GOT3 (cell line): ENCODE results near the gene ZBTB32.

Source experiments
- DNase-seq: peaks from one replicate; lab custom pipeline; 2025; ENCODE audit warnings: mixed read lengths; lab: John Stamatoyannopoulos, UW

The ZBTB32 gene

GRCh38 chr19:35736913-35737886, 32.8 kb downstream of the ZBTB32 start:
- no peak for DNase-seq

- no peak for DNase-seq
Measured at GRCh38 chr19:35738021-35738886, 33.9 kb downstream of the ZBTB32 start.

- DNase-seq: no peak
Measured at GRCh38 chr19:35738887-35739229, 34.5 kb downstream of the ZBTB32 start.

- DNase-seq: no peak
Measured at GRCh38 chr19:35739275-35740107, 35.1 kb downstream of the ZBTB32 start.

GRCh38 chr19:35740108-35740422, 35.7 kb downstream of the ZBTB32 start:
- no peak for DNase-seq

- peak; percentile 82 for DNase-seq
Measured at GRCh38 chr19:35740423-35741202, 36.3 kb downstream of the ZBTB32 start.

- no peak for DNase-seq
Measured at GRCh38 chr19:35741203-35741515, 36.8 kb downstream of the ZBTB32 start.

- DNase-seq: no peak
Measured at GRCh38 chr19:35742121-35742724, 37.9 kb downstream of the ZBTB32 start, which contains the start of gene IGFLR1. IGFLR1 (minus strand) TSS chr19:35742452; CDS start chr19:35741180, 1,272 bp downstream.

- DNase-seq: no peak
Measured at GRCh38 chr19:35743640-35744429, 39.5 kb downstream of the ZBTB32 start.

- DNase-seq: peak; percentile 42
Measured at GRCh38 chr19:35744430-35745327, 40.3 kb downstream of the ZBTB32 start.

GRCh38 chr19:35745328-35746086, 41.1 kb downstream of the ZBTB32 start, which contains the start of the genes PSENEN and U2AF1L4:
PSENEN (plus strand) TSS chr19:35745651; CDS start chr19:35745931, 280 bp downstream.
U2AF1L4 (minus strand) TSS chr19:35745418; CDS start chr19:35745391, 27 bp downstream.
- DNase-seq: peak; percentile 89

GRCh38 chr19:35746087-35746462, 41.7 kb downstream of the ZBTB32 start:
- DNase-seq: no peak

- DNase-seq: no peak
Measured at GRCh38 chr19:35746531-35746930, 42.2 kb downstream of the ZBTB32 start.

- peak; percentile 95 for DNase-seq
Measured at GRCh38 chr19:35748106-35749020, 44.0 kb downstream of the ZBTB32 start, which contains the start of gene LIN37. LIN37 (plus strand) TSS chr19:35748576; CDS start chr19:35748725, 149 bp downstream.

GRCh38 chr19:35750167-35750566, 45.8 kb downstream of the ZBTB32 start:
- DNase-seq: no peak

GRCh38 chr19:35751839-35752745, 47.7 kb downstream of the ZBTB32 start:
- no peak for DNase-seq
